Frontal cortex (tissue), 4 donors: Measurements from ENCODE around the gene LRRC61. TPM values are rescaled to one million over a fixed set of nuclear protein-coding genes. Genes with fewer than 3 reads are reported as not detected.
"Not testable (repeated sequence)": the region's sequence is repeated elsewhere in the genome, so short reads cannot be mapped to it uniquely, and the experiment has no call there.

Experiments
- DNase-seq, 2 donors: peaks; one replicate each; pipeline ENCODE4 v3.0.0; 2012; ENCODE audit warnings: low spot score in 2 of 2
- FAIRE-seq: peaks from 2 replicates; lab custom pipeline; 2012; peaks lifted over from hg19 to GRCh38; lab: Jason Lieb, UNC
- total RNA-seq: library from RNA; depleted of rRNA; stranded (reverse); fragments of >200 nt; gene quantifications from one replicate; pipeline ENCODE4 v1.2.3, GENCODE V29; 2014
- donor health status: control.
- donor health status: control.
- donor health status: control.

The LRRC61 gene
- total RNA-seq, 1 donor from 2014 or later = 13.5 TPM

DNA sequence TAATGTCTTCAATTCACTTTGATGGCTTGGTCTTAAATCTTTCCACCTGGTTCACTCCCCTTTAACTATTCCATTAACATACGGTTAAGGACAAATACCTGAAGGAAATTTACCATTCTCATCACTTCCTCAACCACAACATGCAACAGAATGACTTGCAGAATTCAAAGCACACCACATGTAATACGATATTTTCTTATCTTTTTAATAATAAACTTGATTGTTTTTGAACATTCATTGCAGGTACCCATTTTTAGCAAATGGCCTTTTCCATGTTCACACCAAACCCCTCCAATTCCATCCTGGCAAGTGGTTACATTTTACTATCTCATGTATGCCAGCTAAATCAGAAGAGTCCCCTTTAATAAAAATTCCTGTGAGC lies 17.3 kb upstream of the LRRC61 start:
- not testable (repeated sequence) for DNase-seq, FAIRE-seq

DNA sequence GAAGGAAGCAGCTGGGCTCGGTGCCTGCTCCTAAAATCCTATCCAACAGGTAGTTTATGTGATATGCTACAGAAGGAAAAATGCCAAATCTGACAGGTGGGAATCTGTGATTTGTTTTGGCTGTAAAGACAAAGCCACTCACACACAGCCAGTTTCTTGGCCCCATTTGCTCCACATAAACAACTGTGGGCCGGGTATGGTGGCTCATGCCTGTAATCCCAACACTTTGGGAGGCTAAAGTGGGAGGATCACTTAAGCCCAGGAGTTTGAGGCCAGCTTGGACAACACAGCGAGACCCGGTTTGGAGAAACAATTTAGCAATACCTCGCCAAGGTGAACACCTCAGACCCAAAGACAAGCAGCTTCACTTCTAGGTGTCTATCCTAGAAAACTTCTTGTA lies 16.8 kb upstream of the LRRC61 start:
- FAIRE-seq, DNase-seq: not testable (repeated sequence)

DNA sequence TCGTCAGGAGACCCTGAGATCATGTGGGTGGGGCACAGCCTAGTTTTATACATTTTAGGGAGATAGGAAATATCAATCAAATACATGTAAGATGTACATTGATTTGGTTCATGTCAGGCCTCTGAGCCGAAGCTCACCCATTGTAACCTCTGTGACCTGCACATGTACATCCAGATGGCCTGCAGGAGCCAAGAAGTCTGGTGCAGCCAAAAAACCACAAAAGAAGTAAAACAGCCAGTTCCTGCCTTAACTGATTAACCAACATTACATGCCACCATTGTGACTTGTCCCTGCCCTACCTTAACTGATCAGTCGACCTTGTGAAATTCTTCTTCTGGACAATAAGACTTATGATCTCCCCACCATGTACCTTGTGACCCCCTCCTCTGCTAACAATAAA lies 16.0 kb upstream of the LRRC61 start:
- DNase-seq (no peak), FAIRE-seq (no peak)

DNA sequence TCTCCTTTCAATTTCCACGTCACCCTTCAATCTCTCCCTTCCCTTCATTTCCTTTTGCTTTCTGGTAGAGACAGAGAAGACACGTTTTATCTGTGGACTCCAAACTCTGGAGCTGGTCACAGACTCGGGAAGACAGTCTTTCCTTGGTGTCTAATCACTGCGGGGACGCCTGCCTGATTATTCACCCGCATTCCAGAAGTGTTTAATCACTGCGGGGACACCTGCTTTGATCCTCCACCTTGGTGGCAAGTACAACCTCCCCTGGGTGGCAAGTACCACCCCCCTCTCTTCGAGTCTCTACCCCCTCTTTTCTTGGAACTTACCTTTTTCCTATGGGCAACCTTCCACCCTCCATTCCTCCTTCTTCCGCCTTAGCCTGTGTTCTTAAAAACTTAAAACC lies 15.3 kb upstream of the LRRC61 start:
- FAIRE-seq = no peak

DNA sequence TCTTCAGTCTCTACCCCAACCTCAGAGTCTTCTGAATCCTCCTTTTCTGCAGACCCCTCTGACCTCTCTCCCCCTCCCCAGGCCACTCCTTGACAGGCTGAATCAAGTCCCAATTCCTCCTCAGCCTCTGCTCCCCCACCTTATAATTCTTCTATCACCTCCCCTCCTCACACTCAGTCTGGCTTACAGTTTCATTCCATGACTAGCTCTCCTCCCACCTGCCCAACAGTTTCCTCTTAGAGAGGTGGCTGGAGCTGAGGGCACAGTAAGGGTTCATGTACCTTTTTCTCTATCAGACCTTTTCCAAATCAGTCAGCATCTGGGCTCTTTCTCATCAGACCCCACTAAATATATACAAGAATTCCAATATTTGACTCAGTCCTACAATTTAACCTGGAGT lies 14.6 kb upstream of the LRRC61 start:
- DNase-seq (no peak), FAIRE-seq (no peak)

More for the DNA sequence above, 15.3 kb upstream of the LRRC61 start:
- DNase-seq = no peak

GRCh38 chr7:150311146-150311545 lies 12.0 kb upstream of the LRRC61 start:
- DNase-seq = no peak
- FAIRE-seq = no peak

DNA sequence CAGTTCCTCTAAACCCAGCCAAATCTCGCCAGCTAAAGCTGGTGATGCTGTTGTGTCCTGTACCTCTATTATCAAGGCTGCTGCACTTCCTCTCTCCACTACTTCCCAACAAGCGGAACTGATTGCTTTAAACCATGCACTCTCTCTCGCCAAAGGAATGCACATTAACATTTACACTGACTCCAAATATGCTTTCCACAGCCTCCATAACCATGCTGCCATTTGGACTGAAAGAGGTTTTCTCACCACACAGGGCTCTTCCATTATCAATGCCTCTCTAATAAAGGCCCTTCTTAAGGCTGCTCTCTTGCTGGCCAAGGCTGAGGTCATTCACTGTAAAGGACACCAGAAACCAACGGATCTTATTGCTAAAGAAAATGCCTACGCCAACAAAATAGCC lies 11.4 kb upstream of the LRRC61 start:
- DNase-seq = no peak
- FAIRE-seq = no peak

- not testable (repeated sequence) for DNase-seq
These were observed 10.3 kb upstream of the LRRC61 start for GRCh38 chr7:150312649-150313366.

GRCh38 chr7:150313367-150313809 lies 9.8 kb upstream of the LRRC61 start:
- DNase-seq = no peak

More at GRCh38 chr7:150312649-150313366, 10.3 kb upstream of the LRRC61 start:
- not testable (repeated sequence) for FAIRE-seq

DNA sequence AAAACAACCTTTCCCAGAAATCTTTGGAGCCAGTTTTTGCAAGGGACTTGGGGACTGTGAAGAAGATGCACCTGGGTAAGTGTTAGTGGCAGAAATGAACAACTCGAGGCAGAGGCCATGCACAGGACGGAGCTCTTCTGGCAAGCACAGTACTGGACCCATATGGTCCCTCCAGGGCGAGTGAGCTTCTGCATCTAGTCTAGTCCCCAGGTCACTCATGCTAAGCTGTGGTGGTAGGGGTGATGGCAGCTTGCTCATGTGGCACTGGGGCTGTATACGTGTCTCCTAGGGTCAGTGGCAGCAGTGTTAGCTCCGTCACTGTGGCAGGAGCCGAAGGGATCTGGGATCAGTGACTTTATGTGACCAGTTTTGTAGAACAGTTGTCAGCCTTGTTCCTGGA lies 9.3 kb upstream of the LRRC61 start:
- FAIRE-seq (no peak), DNase-seq (no peak)

More at GRCh38 chr7:150313367-150313809, 9.8 kb upstream of the LRRC61 start:
- FAIRE-seq = no peak

- peak; percentile 72 for FAIRE-seq
- DNase-seq = no peak
These were observed 8.4 kb upstream of the LRRC61 start for GRCh38 chr7:150314639-150315239.

GRCh38 chr7:150316987-150317386 lies 6.2 kb upstream of the LRRC61 start:
- not testable (repeated sequence) for FAIRE-seq, DNase-seq

GRCh38 chr7:150317748-150318444 lies 5.3 kb upstream of the LRRC61 start:
- FAIRE-seq = no peak
- no peak for DNase-seq

GRCh38 chr7:150321788-150322113 lies 1.4 kb upstream of the LRRC61 start:
- no peak for DNase-seq
- FAIRE-seq = no peak

DNA sequence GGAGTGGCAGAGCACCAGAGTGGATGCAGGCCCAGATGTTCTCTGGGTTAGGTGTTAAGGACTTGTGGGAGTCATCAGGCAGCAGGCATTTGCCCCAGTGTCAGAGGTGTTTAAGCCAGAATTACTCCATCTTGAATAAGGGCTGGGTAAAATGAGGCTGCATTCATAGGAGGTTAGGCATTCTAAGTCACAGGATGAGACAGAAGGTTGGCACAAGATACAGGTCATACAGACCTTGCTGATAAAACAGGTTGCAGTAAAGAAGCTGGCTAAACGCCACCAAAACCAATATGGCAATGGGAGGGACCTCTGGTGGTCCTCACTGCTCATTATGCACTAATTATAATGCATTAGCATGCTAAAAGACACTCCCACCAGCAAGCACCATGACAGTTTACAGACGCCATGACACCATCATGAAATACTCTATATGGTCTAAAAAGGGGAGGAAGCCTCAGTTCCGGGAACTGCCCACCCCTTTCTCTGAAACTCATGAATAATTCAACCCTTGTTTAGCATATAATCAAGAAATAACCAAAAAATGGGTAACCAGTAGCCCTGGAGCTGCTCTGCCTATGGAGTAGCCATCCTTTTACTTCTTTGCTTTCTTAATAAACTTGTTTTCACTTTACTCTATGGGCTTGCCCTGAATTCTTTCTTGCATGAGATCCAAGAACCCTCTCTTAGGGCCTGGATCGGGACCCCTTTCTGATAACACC lies 882 bp upstream of the LRRC61 start:
- DNase-seq (no peak), FAIRE-seq (no peak)

- DNase-seq (no peak), FAIRE-seq (no peak)
These were observed 672 bp downstream of the LRRC61 start for GRCh38 chr7:150323682-150324372.

DNA sequence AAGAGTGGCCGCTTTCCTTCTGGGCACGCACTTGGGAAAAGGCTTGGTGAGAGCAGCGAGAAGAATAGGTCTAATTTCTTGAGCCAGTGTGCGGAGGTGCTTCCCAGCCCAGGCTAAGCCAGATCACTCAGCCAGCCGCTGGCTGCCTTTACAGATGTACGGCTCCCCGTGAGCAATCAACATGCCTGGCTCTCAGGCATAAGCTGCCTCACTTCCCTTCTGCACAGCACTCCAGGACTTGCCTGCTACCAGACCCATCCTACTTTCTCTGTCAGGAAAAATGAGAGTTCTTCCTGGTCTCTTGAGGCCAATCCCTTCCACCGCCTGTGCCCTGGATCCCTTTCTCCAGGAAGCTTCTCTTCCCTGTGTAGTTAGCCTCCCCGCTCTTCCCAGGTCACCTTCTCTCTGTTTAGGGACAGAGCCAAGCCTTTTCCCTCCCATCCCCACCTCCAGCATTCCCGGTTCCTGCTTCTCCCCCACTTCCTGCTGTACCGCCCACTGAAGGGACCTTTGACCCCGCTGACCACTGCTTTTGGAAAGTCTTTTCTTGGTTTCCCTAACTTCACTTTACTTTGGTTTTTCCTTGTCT lies 1.3 kb downstream of the LRRC61 start:
- no peak for DNase-seq
- no peak for FAIRE-seq

DNA sequence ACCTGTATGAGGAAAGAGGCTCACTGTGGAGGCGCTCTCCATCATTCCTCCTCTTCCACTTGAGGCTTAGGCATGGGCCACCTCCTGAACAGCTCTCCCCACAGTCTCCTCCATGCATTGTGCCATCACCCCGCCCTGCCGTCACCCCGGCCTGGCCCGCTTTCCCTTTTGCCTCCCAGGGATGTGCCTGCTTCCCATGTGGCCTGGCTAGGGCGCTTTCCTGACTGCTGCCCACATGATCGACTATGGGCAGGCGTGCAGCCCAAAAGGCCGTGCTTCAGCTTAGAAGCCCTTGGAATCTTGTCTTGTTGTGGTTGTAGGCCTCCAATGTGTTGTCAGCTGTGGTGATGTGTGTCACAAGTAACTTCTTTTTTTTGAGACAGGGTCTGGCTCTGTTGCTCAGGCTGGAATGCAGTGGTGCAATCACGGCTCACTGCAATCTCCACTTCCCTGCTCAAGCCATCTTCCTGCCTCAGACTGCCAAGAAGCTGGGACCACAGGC lies 2.0 kb downstream of the LRRC61 start:
- FAIRE-seq (no peak), DNase-seq (no peak)

GRCh38 chr7:150325901-150326300 lies 2.7 kb downstream of the LRRC61 start:
- DNase-seq = no peak
- no peak for FAIRE-seq
